Measurements from ENCODE around the gene RAB31.
"Not testable (repeated sequence)": the region's sequence is repeated elsewhere in the genome, so short reads cannot be mapped to it uniquely, and the experiment has no call there.

The RAB31 gene

GRCh38 chr18:9845256-9845655 is 137.2 kb downstream of the RAB31 start:
- no peak for DNase-seq

GRCh38 chr18:9846162-9846925 is 138.2 kb downstream of the RAB31 start:
- DNase-seq = no peak

GRCh38 chr18:9848170-9848879 is 140.2 kb downstream of the RAB31 start:
- DNase-seq = no peak

- DNase-seq = no peak
These were observed 141.5 kb downstream of the RAB31 start for GRCh38 chr18:9849407-9850283.

- DNase-seq = no peak
These were observed 142.2 kb downstream of the RAB31 start for GRCh38 chr18:9850309-9850708.

- no peak for DNase-seq
These were observed 143.4 kb downstream of the RAB31 start for GRCh38 chr18:9851511-9851910.

- DNase-seq = no peak
These were observed 144.4 kb downstream of the RAB31 start for GRCh38 chr18:9852266-9853081.

GRCh38 chr18:9854801-9855676 is 146.9 kb downstream of the RAB31 start:
- DNase-seq = no peak

GRCh38 chr18:9855681-9856080 is 147.6 kb downstream of the RAB31 start:
- no peak for DNase-seq

GRCh38 chr18:9856092-9856491 is 148.0 kb downstream of the RAB31 start:
- no peak for DNase-seq

GRCh38 chr18:9857479-9857998 is 149.4 kb downstream of the RAB31 start:
- DNase-seq = not testable (repeated sequence)

- no peak for DNase-seq
These were observed 150.5 kb downstream of the RAB31 start for GRCh38 chr18:9858642-9859041.

GRCh38 chr18:9859232-9859631 is 151.1 kb downstream of the RAB31 start:
- DNase-seq = no peak

GRCh38 chr18:9860682-9861081 is 152.6 kb downstream of the RAB31 start:
- no peak for DNase-seq

- no peak for DNase-seq
These were observed 153.1 kb downstream of the RAB31 start for GRCh38 chr18:9861157-9861556.

GRCh38 chr18:9861933-9862332 is 153.8 kb downstream of the RAB31 start:
- DNase-seq = no peak

GRCh38 chr18:9862686-9863085 is 154.6 kb downstream of the RAB31 start:
- no peak for DNase-seq

GRCh38 chr18:9863282-9863681 is 155.2 kb downstream of the RAB31 start:
- DNase-seq = no peak

GRCh38 chr18:9865764-9866490 is 157.8 kb downstream of the RAB31 start:
- DNase-seq = no peak

- no peak for DNase-seq
These were observed 158.5 kb downstream of the RAB31 start for GRCh38 chr18:9866627-9867026.
